Esophagus muscularis mucosa (tissue), 4 donors: ENCODE measurements around the gene ZNF804B.

Experiments used
- CTCF ChIP-seq, 3 experiments: fragments of 200-600 bp in 2 of 3; fragments of 450-650 bp in 1 of 3; sonication (generic) in 2 of 3; IDR thresholded peaks; one replicate each; pipeline ENCODE4 v1.5.1; 2017 to 2019; ENCODE audit warnings: antibody characterized with exemption in 3 of 3, mild to moderate bottlenecking in 2 of 3, moderate library complexity in 1 of 3
- EP300 ChIP-seq: sonication (generic); formaldehyde crosslinking; IDR thresholded peaks from one replicate; pipeline ENCODE4 v1.6.1; 2017; ENCODE audit warnings: antibody characterized with exemption
- POLR2A ChIP-seq: fragments of 450-650 bp; IDR thresholded peaks from one replicate; pipeline ENCODE4 v1.6.1; 2017; ENCODE audit warnings: antibody characterized with exemption, moderate library complexity, mild to moderate bottlenecking, low read depth
- POLR2AphosphoS5 ChIP-seq, 2 donors: sonication (generic); formaldehyde crosslinking; IDR thresholded peaks; one replicate each; pipeline ENCODE4 v1.6.1; 2017; ENCODE audit warnings: antibody characterized with exemption in 2 of 2

GRCh38 chr7:89247207-89247606 lies 487.7 kb downstream of the ZNF804B start:
- no peak for TF ChIP-seq CTCF (IDR thresholded peaks at IDR 0.05)
- no peak for TF ChIP-seq POLR2A
- no peak for TF ChIP-seq EP300
- no peak for TF ChIP-seq POLR2AphosphoS5 (IDR thresholded peaks at IDR 0.05)
